Activated T-helper 1 cell treated with anti-CD3 and anti-CD28 coated beads, Interleukin-12 subunit alpha, Interleukin-12 subunit beta, Interleukin-2, Interleukin-4 antibody, amounts not matched to agents 30 ng/mL and 10 ng/mL and 1 ng/mL, durations not matched to agents 14 hours and 24 hours and 36 hours (primary cell): Measurements from ENCODE around the gene CHST11. TPM values are rescaled to one million over a fixed set of nuclear protein-coding genes. Genes with fewer than 3 reads are reported as not detected.
A peak's percentile ranks its signal among the peaks of the same experiment; 100 is the strongest.

Source experiments
- DNase-seq: peaks from one replicate; pipeline ENCODE4 v3.0.0; 2021; ENCODE audit warnings: low spot score
- H3K27ac Mint-ChIP-seq: one replicate; pipeline ENCODE4 v1.8.0; 2021; ENCODE audit warnings: mild to moderate bottlenecking, mixed read lengths
- H3K27me3 Mint-ChIP-seq: one replicate; pipeline ENCODE4 v1.8.0; 2022; ENCODE audit warnings: mild to moderate bottlenecking, moderate library complexity, mixed read lengths; ENCODE audit not compliant: insufficient read depth
- H3K36me3 Mint-ChIP-seq: one replicate; pipeline ENCODE4 v1.8.0; 2021; ENCODE audit warnings: low read depth, mixed read lengths
- H3K4me1 Mint-ChIP-seq: one replicate; pipeline ENCODE4 v1.8.0; 2021; ENCODE audit warnings: low read depth, mixed read lengths
- H3K4me3 Mint-ChIP-seq: one replicate; pipeline ENCODE4 v1.8.0; 2021; ENCODE audit warnings: mild to moderate bottlenecking, moderate library complexity, mixed read lengths
- H3K9me3 Mint-ChIP-seq: one replicate; pipeline ENCODE4 v1.8.0; 2021; ENCODE audit warnings: mixed read lengths
- intact Hi-C: fragments of 100-400 bp; cut with micrococcal nuclease; formaldehyde crosslinking; loops from one replicate; pipeline ENCODE4 v1.15.1; 2024
- total RNA-seq: library from RNA; stranded (reverse); gene quantifications from 2 replicates; pipeline ENCODE4 v1.2.3, GENCODE V29; 2022

Gene CHST11
- total RNA-seq, 1 donor from 2014 or later = 70.7 TPM

- Mint-ChIP-seq H3K36me3 (peaks cover 18% of the 10 kb centered on the region), H3K9me3 (no peaks in the 10 kb centered on the region), H3K27ac (no peak overlapping the region), H3K4me1 (peaks cover 55% of the 10 kb centered on the region), H3K4me3 (no peak overlapping the region), H3K27me3 (no peaks in the 10 kb centered on the region)
- intact Hi-C loops = no loop called here
- no peak for DNase-seq
These were observed 128.8 kb downstream of the CHST11 start for GRCh38 chr12:104585448-104586055.

GRCh38 chr12:104586351-104586919 is 129.7 kb downstream of the CHST11 start:
- Mint-ChIP-seq H3K36me3 (peaks cover 21% of the 10 kb centered on the region), H3K27me3 (no peaks in the 10 kb centered on the region), H3K9me3 (no peaks in the 10 kb centered on the region), H3K27ac (no peak overlapping the region), H3K4me1 (peaks cover 47% of the 10 kb centered on the region), H3K4me3 (no peak overlapping the region)
- no peak for DNase-seq
- intact Hi-C loops = no loop called here

- H3K4me1 Mint-ChIP-seq = peaks cover 28% of the 10 kb centered on the region
- intact Hi-C loops = no loop called here
- no peak for DNase-seq
- H3K27ac Mint-ChIP-seq = no peak overlapping the region
- no peaks in the 10 kb centered on the region for H3K9me3 Mint-ChIP-seq
- peaks cover 28% of the 10 kb centered on the region for H3K36me3 Mint-ChIP-seq
- H3K27me3 Mint-ChIP-seq = no peaks in the 10 kb centered on the region
- no peak overlapping the region for H3K4me3 Mint-ChIP-seq
These were observed 131.5 kb downstream of the CHST11 start for GRCh38 chr12:104588047-104588920.

DNA sequence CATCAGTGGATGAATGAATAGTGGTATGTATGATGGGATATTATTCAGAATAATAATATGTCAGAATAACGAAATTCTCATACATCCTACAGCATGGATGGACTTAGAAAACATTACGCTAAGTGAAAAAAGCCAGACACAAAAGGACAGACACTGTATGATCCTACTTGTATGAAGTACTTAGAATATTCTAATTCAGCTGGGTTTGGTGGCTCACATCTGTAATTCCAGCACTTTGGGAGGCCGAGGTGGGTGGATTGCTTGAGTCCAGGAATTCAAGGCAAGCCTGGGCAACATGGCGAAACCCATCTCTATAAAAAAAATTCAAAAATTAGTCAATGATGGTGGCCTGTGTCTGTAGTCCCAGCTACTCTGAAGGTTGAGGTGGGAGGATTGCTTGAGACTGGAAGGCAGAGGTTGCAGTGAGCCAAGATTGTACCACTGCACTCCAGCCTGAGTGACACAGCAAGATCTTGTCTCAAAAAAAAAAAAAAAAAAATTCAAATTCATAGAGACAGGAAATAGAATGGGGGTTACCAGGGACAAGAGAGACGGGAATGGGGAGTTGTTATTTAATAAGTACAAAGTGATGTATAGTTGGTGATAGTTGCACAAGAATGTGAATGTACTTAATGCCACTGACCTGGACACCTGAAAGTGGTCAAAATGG is 132.3 kb downstream of the CHST11 start:
- H3K9me3 Mint-ChIP-seq = no peaks in the 10 kb centered on the region
- no peak overlapping the region for H3K4me3 Mint-ChIP-seq
- H3K4me1 Mint-ChIP-seq = peaks cover 23% of the 10 kb centered on the region
- DNase-seq = no peak
- H3K27ac Mint-ChIP-seq = no peak overlapping the region
- intact Hi-C loops = no loop called here
- H3K36me3 Mint-ChIP-seq = peaks cover 28% of the 10 kb centered on the region
- H3K27me3 Mint-ChIP-seq = no peaks in the 10 kb centered on the region

DNA sequence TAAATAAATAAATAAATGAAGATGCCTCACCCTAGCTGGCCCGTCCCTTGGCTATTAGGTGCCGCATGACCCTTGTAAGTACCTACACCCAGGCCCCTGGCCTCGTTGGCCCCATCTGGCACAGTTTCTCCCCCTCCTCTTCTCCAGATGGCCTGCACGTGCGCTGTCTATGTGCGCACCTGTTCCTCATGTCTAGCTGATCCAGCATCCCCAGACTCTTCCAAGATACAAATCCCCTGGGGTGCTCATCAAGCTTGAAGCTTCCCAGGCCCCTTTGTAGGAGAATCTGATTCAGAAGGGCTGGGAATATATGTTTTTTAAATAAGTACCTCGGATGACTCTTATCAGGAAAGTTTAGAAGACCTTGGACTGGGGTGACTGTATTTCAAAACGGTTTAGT is 133.3 kb downstream of the CHST11 start:
- intact Hi-C loops = no loop called here
- no peak overlapping the region for H3K27ac Mint-ChIP-seq
- H3K9me3 Mint-ChIP-seq = no peaks in the 10 kb centered on the region
- no peak overlapping the region for H3K4me3 Mint-ChIP-seq
- peaks cover 26% of the 10 kb centered on the region for H3K36me3 Mint-ChIP-seq
- no peak for DNase-seq
- no peaks in the 10 kb centered on the region for H3K27me3 Mint-ChIP-seq
- H3K4me1 Mint-ChIP-seq = peaks cover 23% of the 10 kb centered on the region

DNA sequence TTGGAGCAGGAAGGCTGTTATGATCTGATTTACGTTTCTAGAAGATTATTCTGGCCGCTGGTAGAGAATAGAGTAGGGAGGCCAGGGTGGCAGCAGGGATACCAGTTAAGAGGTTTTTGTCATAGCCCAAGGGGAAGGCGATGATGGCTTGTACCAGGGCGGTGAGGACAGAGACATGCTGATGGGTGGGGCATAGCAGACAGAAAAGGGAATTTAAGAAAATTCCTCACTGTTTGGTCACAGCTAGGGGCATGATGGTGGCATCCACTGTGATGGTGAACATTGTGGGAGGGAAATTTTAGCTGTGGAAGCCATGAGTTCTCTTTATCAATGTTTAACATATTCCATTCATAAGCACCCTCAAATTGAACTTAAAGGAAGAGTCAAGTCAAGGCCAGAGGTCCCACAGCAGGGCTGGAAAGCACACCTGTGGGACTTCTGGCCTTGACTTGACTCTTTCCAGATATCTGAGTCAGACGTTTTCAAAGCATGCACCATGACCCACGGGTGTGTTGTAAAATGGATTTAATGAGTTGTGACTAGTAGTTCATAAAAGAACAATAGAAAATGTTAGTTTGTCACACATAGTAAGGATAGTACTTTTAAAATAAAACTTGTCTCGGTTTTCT is 134.6 kb downstream of the CHST11 start:
- Mint-ChIP-seq H3K27me3 (no peaks in the 10 kb centered on the region), H3K27ac (no peak overlapping the region), H3K4me3 (no peak overlapping the region), H3K4me1 (peaks cover 26% of the 10 kb centered on the region), H3K36me3 (peaks cover 23% of the 10 kb centered on the region), H3K9me3 (no peaks in the 10 kb centered on the region)
- no peak for DNase-seq
- intact Hi-C loops = no loop called here

DNA sequence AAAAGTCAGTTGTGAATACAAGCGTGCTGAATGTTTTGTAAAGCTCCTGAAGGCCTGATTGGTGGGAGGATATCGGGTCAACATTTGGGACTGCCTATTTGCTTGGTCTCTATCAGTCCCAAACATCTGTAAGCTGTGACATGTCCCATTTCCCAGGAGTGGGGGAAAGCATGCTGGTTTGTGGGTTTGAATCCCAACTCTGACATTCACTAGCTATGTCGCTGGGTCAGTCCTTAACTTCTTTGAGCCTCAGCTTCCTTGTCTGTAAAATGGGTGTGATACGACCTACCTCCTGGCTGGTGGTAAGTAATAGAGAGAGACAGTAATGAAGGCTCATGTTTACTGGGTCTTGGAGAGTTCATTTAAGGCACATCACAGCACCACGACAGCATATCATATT is 136.7 kb downstream of the CHST11 start:
- intact Hi-C loops = no loop called here

GRCh38 chr12:104596134-104596799 is 139.5 kb downstream of the CHST11 start:
- intact Hi-C loops = no loop called here
- no peak for DNase-seq
- peaks cover 11% of the 10 kb centered on the region for H3K36me3 Mint-ChIP-seq
- no peaks in the 10 kb centered on the region for H3K9me3 Mint-ChIP-seq
- no peak overlapping the region for H3K4me3 Mint-ChIP-seq
- no peak overlapping the region for H3K27ac Mint-ChIP-seq
- H3K4me1 Mint-ChIP-seq = peaks cover 55% of the 10 kb centered on the region
- no peaks in the 10 kb centered on the region for H3K27me3 Mint-ChIP-seq

More for the DNA sequence above, 136.7 kb downstream of the CHST11 start:
- H3K27me3 Mint-ChIP-seq = no peaks in the 10 kb centered on the region
- no peak for DNase-seq
- H3K36me3 Mint-ChIP-seq = peaks cover 18% of the 10 kb centered on the region
- no peak overlapping the region for H3K4me3 Mint-ChIP-seq
- H3K9me3 Mint-ChIP-seq = no peaks in the 10 kb centered on the region
- no peak overlapping the region for H3K27ac Mint-ChIP-seq
- H3K4me1 Mint-ChIP-seq = peaks cover 40% of the 10 kb centered on the region

- Mint-ChIP-seq H3K36me3 (peaks cover 15% of the 10 kb centered on the region), H3K4me3 (no peak overlapping the region), H3K27me3 (no peaks in the 10 kb centered on the region), H3K27ac (no peak overlapping the region), H3K4me1 (peaks cover 62% of the 10 kb centered on the region), H3K9me3 (no peaks in the 10 kb centered on the region)
- intact Hi-C loops = no loop called here
- no peak for DNase-seq
These were observed 140.4 kb downstream of the CHST11 start for GRCh38 chr12:104596898-104597843.

DNA sequence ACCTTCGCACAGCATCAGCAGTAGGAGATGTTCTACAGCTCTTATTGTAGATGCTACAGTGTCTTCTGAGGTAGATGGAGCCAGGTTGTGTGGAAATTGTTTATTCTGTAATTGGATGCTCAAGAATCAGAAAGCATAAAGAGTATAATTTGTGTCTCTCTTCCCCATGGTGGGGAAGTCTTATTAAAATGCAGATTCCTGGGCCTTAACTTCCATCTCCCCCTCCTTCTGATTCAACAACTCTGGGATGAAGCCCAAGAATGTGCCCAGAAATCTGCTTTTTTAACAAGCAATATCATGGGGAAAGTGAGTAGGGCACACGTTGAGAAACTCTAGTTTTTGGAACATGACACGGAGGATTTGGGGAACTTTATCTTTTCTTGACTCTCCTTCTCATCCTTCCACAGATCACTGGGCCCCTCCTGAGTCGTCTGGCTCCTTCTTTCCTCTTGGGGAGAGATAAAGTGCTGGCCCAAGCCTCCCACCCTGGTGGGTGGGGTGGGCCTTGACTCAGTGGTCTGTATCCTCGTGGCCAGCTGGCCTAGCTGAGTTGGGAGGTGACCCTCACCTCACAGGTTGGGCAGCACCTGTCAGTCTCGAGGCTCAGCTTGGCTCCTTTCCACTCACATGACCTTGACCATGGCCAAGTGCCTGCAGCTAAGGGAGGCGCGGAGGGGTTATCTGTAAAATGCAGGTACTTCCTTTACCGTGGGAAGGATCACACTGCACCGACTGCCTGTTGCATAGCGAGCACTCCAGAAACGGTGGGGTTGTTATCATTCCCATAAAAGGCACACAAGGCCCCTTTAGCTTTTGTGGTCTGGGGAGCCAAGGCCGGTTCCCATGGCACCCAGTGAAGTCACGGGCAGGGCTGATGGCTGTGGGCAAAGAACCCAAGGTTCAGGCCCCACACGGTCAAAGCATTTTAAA is 141.9 kb downstream of the CHST11 start:
- Mint-ChIP-seq H3K36me3 (peaks cover 18% of the 10 kb centered on the region), H3K4me3 (no peak overlapping the region), H3K27me3 (no peaks in the 10 kb centered on the region), H3K27ac (peak overlapping the region; percentile 63), H3K9me3 (no peaks in the 10 kb centered on the region), H3K4me1 (peaks cover 77% of the 10 kb centered on the region)
- DNase-seq = no peak
- intact Hi-C loops = no loop called here
